Kidney (tissue), 14 donors: ENCODE data around the gene ARID1B. TPM values are rescaled to one million over a fixed set of nuclear protein-coding genes. Genes with fewer than 3 reads are reported as not detected.

Experiments used
- DNase-seq, 5 donors: peaks; one replicate each; pipeline ENCODE4 v3.0.0-alpha.2; 2013 to 2020
- FAIRE-seq: peaks from 2 replicates; lab custom pipeline; 2012; peaks lifted over from hg19 to GRCh38; lab: Jason Lieb, UNC
- H3K27ac ChIP-seq, 2 donors: one replicate each; pipeline ENCODE4 v1.7.0; 2013; ENCODE audit warnings: low read depth in 2 of 2, low read length in 2 of 2, inconsistent platforms in 1 of 2
- H3K27me3 ChIP-seq: one replicate; pipeline ENCODE4 v1.7.1; 2013; ENCODE audit warnings: low read length, inconsistent platforms; ENCODE audit not compliant: control insufficient read depth, insufficient read depth
- H3K36me3 ChIP-seq, 3 donors: one replicate each; pipeline versions ENCODE4 v1.7.0 to v1.7.1; 2013; ENCODE audit warnings: low read length in 3 of 3, control low read depth in 1 of 3, inconsistent platforms in 1 of 3; ENCODE audit not compliant: insufficient read depth in 3 of 3, control insufficient read depth in 2 of 3
- H3K4me1 ChIP-seq, 3 donors: one replicate each; pipeline versions ENCODE4 v1.7.0 to v1.7.1; 2013; ENCODE audit warnings: low read length in 3 of 3, inconsistent platforms in 1 of 3, low read depth in 1 of 3; ENCODE audit not compliant: control insufficient read depth in 2 of 3, insufficient read depth in 2 of 3
- H3K4me3 ChIP-seq, 3 donors: one replicate each; pipeline versions ENCODE4 v1.7.0 to v1.8.1; 2013; ENCODE audit warnings: low read length in 3 of 3, control low read depth in 1 of 3, inconsistent platforms in 1 of 3
- H3K9ac ChIP-seq, 3 donors: one replicate each; pipeline versions ENCODE4 v1.7.0 to v1.7.1; 2013; ENCODE audit warnings: low read length in 3 of 3, control low read depth in 1 of 3, inconsistent platforms in 1 of 3
- H3K9me3 ChIP-seq, 3 donors: one replicate each; pipeline versions ENCODE4 v1.7.0 to v1.7.1; 2013; ENCODE audit warnings: low read length in 3 of 3, control low read depth in 1 of 3, inconsistent platforms in 1 of 3; ENCODE audit not compliant: control insufficient read depth in 2 of 3, insufficient read depth in 1 of 3
- CTCF ChIP-seq: IDR thresholded peaks from 3 replicates; pipeline ENCODE4 v1.5.1; 2012; ENCODE audit warnings: mild to moderate bottlenecking, moderate library complexity, borderline replicate concordance; ENCODE audit not compliant: insufficient read depth; ENCODE audit errors: extremely low read depth
- intact Hi-C: fragments of 100-400 bp; cut with DNase I; formaldehyde crosslinking; loops from one replicate; pipeline ENCODE4 v1.11.1; 2022
- polyA plus RNA-seq: library from polyadenylated mRNA; stranded (reverse); fragments of 350-450 nt; fragmentation: Illumina TruSeq; extraction: RNeasy Lipid Tissue Mini Kit (QIAGEN cat#74804); gene quantifications from one replicate; pipeline ENCODE4 v1.2.3, GENCODE V29; 2014; ENCODE audit warnings: low read depth, low replicate concordance; ENCODE audit not compliant: insufficient read depth
- total RNA-seq: library from RNA; stranded (reverse); fragmentation: NEBNext Ultra II Directional; extraction: Animal tissue kit (Norgen Biotek cat#: 25700); gene quantifications from one replicate; pipeline ENCODE4 v1.2.1, GENCODE V29; 2021
- donor health status: control.
- donor health status: control.
- donor health status: control.
- donor health status: control.
- donor health status: control.
- donor health status: DM: yes; HTN: yes; CAD: no.
- donor health status: Normal renal cell carcinoma (clear cell type).

The ARID1B gene
- total and polyA plus RNA-seq, 2 donors from 2014 or later = 16.4 to 110 TPM

DNA sequence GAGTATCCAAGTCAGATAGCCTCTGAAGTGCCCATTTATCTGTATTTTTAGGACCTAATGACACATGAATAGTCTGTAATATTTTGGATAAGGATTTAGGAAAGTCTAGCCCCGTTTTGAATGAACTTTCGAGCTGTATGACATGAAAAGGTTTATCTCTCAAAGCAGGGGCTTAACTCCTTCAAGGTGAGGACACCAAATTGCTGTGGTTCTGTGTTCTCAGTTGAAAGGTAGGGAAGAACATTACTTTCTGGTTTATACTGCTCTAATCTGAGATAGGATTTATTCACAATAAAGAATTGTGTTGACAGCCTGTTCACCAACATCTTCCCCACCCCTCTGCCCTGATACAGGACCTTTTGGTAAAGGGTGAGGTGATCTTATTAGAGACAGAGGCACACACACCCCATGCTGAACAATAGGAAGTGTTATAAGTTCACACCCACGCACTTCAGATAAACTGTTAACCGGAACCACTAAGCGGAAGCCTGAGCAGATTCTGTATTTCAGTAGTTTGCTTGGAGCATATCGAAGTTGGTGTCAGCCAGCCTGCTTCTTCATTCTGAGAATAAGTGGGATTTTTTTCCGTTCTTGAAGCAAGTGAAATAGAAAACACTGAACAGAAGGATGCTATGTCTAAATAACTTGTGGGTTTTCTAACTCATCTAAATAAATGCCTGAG is 322.9 kb downstream of the ARID1B start:
- no peak for FAIRE-seq
- intact Hi-C loops = no loop called here

GRCh38 chr6:157101166-157101565 is 324.0 kb downstream of the ARID1B start:
- Histone ChIP-seq H3K36me3 (no peaks in the 10 kb centered on the region), H3K27ac (no peak overlapping the region), H3K27me3 (no peaks in the 10 kb centered on the region), H3K9me3 (no peaks in the 10 kb centered on the region), H3K9ac (no peak overlapping the region), H3K4me3 (no peak overlapping the region), H3K4me1 (peaks cover 0 to 5% (median 3%) of the 10 kb centered on the region in 3 donors)
- no peak for DNase-seq
- FAIRE-seq = no peak
- intact Hi-C loops = no loop called here
- no peak for TF ChIP-seq CTCF

More for the DNA sequence above, 322.9 kb downstream of the ARID1B start:
- H3K9me3 ChIP-seq = no peaks in the 10 kb centered on the region
- no peak overlapping the region for H3K4me3 ChIP-seq
- H3K9ac ChIP-seq = no peak overlapping the region
- H3K4me1 ChIP-seq = peaks cover 0 to 12% (median 4%) of the 10 kb centered on the region in 3 donors
- no peaks in the 10 kb centered on the region for H3K36me3 ChIP-seq
- DNase-seq = no peak
- TF ChIP-seq CTCF = no peak
- H3K27ac ChIP-seq = no peak overlapping the region
- H3K27me3 ChIP-seq = no peaks in the 10 kb centered on the region

DNA sequence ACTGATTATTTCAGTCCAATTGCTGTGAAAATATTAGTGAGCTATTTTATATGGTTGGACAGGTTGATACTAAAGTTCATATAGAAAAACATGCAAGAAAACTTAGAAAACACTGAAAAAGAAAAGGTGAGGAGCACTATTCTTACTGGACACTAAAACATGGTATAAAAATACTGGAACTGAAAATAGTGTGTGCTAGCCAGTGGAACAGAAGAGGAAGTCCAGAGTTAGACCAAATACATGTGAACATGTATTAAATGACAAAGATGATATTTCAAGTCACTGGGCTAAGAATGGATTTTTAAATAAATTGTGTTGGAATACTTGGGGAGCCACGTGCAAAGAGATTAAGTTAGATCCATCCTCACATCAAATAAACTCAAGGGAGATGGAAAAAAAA is 327.6 kb downstream of the ARID1B start:
- TF ChIP-seq CTCF = no peak
- no peak overlapping the region for H3K27ac ChIP-seq
- peaks cover 0 to 4% (median 0%) of the 10 kb centered on the region in 3 donors for H3K4me1 ChIP-seq
- no peaks in the 10 kb centered on the region for H3K36me3 ChIP-seq
- FAIRE-seq = no peak
- intact Hi-C loops = no loop called here
- DNase-seq = no peak
- no peak overlapping the region for H3K9ac ChIP-seq
- no peaks in the 10 kb centered on the region for H3K27me3 ChIP-seq
- no peaks in the 10 kb centered on the region for H3K9me3 ChIP-seq
- no peak overlapping the region for H3K4me3 ChIP-seq
